NCI-H2196 (cell line): ENCODE measurements around the gene IGSF21.
"Not testable (repeated sequence)": the region's sequence is repeated elsewhere in the genome, so short reads cannot be mapped to it uniquely, and the experiment has no call there.

Source experiments
- DNase-seq: peaks from one replicate; lab custom pipeline; 2025; ENCODE audit not compliant: unreplicated experiment; lab: John Stamatoyannopoulos, UW

The IGSF21 gene

DNA sequence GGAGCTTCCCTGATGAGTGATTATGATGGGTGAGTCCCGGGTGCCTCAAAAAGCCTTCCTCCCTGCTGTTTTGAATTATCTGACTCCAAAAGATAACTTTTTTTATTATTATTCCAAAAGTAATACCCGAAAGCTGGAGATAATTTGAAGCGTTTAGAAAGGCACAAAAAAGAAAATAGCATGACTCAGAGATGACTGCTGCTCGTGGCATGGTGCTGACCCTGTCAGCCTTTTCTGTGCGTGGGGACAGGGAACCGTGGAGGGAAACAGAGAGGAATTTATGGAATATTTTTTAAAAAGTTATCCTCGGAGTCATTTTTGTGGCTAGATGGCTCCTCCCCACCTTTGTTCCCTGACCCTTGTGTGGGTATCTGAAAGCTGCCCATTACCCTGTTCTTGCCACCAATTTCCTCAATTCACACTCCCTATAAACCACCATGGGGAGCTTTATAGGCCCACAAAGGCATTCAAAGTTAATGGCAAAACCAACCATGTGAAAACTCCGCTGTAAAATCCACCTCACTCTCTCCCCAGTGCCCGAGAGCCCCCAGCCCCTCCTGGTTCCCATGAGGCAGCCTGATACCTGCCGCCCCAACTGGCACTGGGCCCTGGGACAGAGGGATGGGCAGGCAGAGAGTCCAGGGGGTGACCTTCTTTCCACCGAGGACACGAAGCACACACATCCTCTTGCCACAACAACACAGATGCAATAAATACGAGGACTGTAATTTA lies 37.5 kb downstream of the IGSF21 start:
- no peak for DNase-seq

- no peak for DNase-seq
Measured at GRCh38 chr1:18145851-18146618, 38.4 kb downstream of the IGSF21 start.

DNA sequence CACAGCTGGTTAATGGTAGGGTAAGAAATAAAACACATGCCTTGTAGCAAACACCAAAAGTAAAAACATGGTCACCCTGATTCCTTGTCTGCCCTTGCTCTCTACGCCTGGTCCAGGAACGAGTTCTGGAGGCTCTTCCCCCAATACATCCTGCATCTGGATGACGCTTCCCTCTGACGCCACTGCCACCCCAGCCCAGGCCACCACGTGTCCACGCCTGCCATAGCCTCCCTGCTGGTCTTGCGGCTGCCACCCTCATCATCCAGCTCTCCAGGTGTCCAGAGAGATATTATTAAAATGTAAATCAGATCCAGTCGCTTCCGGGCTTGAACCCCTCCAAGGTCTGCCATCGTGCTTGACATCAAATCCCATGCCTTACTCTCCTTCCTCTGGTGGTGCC lies 39.3 kb downstream of the IGSF21 start:
- no peak for DNase-seq

DNA sequence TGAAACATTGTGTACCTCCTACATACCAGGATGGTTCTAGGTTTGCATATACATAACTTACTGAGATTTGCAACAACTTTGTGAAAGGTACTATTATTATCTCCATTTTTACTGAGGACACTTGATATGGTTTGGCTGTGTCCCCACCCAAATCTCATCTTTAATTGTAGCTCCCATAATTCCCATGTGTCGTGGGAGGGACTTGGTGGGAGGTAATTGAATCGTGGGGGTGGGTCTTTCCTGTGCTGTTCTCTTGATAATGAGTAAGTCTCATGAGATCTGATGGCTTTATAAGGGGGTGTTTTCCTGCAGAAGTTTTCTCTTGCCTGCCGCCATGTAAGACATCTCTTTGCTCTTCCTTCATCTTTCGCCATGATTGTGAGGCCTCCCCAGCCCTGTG lies 40.1 kb downstream of the IGSF21 start:
- no peak for DNase-seq

GRCh38 chr1:18148461-18148860 lies 40.9 kb downstream of the IGSF21 start:
- no peak for DNase-seq

DNA sequence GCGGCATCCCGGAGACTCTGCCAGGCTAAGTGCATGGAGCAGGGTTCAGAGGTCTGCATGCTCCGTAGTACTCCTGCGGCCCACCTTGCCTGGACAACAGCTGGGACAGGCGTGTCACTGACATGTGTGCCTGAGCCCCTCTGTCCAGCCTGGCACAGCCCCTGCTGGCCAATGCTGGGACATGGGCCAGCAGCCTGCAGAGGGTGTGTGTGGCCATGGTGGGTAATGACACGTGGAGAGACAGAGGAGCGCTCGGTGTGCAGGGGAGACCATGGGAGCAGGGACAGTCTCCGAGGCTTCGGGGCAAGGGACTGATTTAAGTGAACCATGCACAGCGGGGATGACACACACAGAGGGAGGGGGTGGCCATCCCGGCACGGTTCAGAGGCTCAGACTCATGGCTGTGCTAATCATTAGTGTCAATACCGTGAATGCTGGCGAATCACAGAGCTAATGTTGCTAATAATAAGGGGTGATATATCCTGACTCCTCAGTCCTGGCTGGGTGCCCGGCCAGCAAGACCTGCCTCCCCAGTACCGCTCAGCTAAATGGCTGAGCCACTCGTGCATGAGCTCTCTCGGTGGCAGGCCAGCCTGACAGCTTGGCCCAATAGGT lies 41.5 kb downstream of the IGSF21 start:
- peak; percentile 52 for DNase-seq

DNA sequence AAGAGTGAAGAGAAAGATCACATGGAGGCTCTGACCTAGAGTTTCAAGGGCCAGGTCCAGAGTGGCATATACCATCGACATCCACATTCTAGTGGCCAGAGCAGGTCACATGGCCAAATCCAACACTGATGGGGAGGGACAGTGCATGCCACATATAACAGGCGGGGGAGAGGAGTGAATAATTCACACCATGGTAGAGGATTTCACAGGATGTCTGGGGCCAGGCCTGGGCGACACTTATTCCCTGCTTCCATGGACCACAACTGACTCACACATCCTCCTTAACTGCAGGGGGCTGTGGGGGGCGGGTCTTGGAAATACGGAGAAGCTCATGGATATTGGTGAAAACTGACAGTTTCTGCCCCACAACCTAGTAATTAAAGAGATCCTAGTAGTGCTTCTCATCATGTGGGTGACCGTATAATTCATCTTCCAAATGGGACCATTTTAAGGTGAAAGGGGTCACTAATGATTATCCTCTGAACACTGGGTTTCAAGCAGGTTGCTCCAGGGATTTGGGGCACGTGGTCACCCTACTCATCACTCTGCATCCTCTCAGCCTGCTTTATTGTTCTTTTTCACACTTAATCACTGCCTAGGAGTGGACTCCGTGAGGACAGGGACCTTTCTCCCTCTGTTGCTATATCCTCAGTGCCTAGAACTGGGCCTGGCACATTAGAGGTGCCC lies 44.0 kb downstream of the IGSF21 start:
- DNase-seq = no peak

- no peak for DNase-seq
Measured at GRCh38 chr1:18154430-18155194, 47.0 kb downstream of the IGSF21 start.

GRCh38 chr1:18155881-18156385 lies 48.3 kb downstream of the IGSF21 start:
- peak; percentile 68 for DNase-seq

DNA sequence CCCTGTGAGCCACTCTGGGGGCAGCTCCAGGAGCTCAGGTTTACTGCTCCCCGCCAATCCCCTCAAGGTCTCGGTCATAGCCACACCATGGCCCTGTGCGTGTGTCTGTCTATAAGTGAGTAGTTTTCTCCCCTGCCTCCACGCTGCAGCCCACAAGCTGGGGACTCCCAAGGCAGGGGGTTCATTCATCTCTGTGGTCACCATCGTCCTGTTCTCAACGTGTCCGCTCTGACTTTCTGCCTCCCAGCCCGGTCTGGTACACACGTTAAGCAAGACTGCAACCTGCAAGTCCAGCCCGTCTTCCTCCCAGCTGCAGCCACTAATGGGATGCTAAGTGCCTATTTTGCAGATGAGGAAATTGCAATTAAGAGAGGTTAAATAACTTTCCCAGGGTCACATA lies 49.8 kb downstream of the IGSF21 start:
- DNase-seq = no peak

GRCh38 chr1:18157968-18158367 lies 50.4 kb downstream of the IGSF21 start:
- no peak for DNase-seq

GRCh38 chr1:18158714-18159113 lies 51.1 kb downstream of the IGSF21 start:
- no peak for DNase-seq

DNA sequence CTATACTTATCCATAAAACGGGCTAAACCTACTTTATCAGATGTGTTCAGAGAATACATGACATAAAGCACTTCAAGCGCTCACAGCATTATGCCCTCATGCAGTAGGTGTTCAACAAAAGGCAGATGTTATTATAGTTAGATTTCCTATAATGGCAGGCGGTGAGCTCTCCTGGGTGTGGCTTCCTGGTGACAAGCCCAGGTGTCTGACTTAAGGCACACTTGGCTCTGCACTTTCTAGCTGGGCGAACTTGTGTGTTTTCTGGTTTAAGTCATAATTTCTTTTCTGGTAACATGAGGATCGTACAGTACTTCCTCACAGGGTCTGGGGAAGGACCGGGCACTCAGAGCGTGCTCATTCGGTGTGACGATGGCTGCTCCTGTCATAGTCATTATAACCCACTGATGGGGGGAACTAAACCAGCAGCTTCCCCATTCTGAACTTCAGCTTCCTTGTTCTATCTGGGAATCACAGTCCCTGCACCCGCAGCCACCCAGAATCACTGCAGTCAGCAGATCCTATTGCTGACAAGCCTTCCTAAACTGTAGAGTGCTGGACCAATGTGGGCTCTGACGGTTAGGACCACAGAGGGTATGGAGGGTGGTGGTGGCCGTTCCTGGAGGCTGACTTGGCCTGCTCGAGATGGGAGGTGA lies 52.8 kb downstream of the IGSF21 start:
- DNase-seq = no peak

GRCh38 chr1:18161690-18162089 lies 54.1 kb downstream of the IGSF21 start:
- DNase-seq = no peak

GRCh38 chr1:18165640-18166039 lies 58.0 kb downstream of the IGSF21 start:
- not testable (repeated sequence) for DNase-seq

DNA sequence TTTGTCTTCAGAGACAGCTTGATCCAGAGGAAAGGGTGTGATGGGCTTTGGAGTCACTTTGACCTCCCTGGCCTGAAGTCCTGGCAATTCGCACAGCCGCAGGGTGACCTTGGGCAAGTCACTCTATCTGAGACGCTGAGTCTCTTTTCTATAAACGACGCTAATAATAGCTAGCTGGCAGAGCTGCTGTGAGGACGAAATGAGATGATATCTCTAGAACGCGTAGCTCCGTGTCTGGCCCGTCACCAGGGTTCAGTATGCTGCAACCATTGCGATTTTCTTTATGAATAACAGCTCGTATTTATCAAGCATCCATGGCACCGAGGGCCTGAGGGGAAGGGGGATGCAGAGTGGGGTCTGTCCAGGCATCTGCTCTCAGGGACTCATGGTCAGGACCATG lies 58.7 kb downstream of the IGSF21 start:
- DNase-seq = no peak

GRCh38 chr1:18166929-18167328 lies 59.3 kb downstream of the IGSF21 start:
- no peak for DNase-seq

DNA sequence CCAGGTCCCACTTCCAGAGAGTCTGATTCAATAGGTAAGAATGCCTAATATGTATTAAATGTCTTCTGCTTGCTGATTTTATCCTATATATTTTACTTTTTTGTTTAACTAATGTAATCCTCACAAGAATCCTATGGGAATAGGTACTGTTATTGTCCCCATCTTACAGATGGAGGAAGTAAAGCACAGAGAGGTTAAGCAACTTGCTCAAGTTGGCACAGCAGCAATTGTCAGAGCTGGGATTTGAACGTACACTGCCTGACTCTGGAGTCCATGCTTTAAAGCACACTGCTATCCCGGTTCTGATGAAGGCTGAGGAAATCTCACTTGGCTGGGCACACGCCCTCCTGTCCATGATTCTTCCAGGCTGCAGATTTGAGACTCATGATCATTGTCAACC lies 62.8 kb downstream of the IGSF21 start:
- DNase-seq = no peak

DNA sequence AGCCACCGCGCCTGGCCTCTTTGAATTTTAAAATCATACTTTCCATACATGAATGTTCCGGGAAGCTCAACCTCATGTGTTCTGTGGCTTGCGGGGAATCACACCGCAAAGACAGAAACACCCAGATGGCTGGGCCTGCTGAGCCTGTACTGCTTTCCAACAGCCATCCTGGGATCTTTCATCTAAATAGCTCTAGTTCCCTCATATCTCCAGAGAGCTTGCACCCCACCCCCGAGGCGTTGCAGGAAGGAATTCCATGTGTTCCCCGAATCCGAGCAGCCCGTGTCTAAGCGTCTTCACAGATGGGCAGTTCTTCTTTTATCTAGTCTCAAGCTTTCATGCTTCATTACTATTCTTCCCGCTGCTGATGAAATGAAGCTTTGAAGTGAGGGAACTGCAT lies 66.4 kb downstream of the IGSF21 start:
- DNase-seq = no peak

- no peak for DNase-seq
Measured at GRCh38 chr1:18175051-18175450, 67.5 kb downstream of the IGSF21 start.
